A673 (cell line): Measurements from ENCODE around the gene PAXX. TPM values are rescaled to one million over a fixed set of nuclear protein-coding genes. Genes with fewer than 3 reads are reported as not detected.

Experiments used
- BruUV-seq: library from RNA; stranded (reverse); fragments of 400-500 nt; replicated peaks from 2 replicates; lab custom pipeline; 2021; lab: Mats Ljungman, UMichigan
- CTCF ChIA-PET: fragments of 300-600 bp; sonication (Branson Sonifier 250); formaldehyde crosslinking; loops from one replicate; lab custom pipeline; 2022; ENCODE audit warnings: antibody characterized with exemption; lab: Charles Lee
- POLR2A ChIA-PET: fragments of 300-600 bp; sonication (Branson Sonifier 250); formaldehyde crosslinking; loops from one replicate; lab custom pipeline; 2022; ENCODE audit warnings: antibody characterized with exemption; ENCODE audit not compliant: low non-redundant PET; lab: Charles Lee
- DNase-seq: peaks from one replicate; pipeline ENCODE4 v3.0.0-alpha.2; 2015; ENCODE audit warnings: low spot score
- H3K27ac ChIP-seq: fragments of 200-600 bp; sonication (generic); 2 replicates; pipeline ENCODE4 v1.5.1; 2016; ENCODE audit warnings: mixed run types, low read depth, mild to moderate bottlenecking, mixed read lengths, antibody characterized with exemption, low read length; ENCODE audit not compliant: poor library complexity, severe bottlenecking
- H3K27me3 ChIP-seq: fragments of 200-600 bp; sonication (generic); replicated peaks from 2 replicates; pipeline ENCODE4 v1.6.1; 2017; ENCODE audit warnings: mixed run types, low read depth, mild to moderate bottlenecking, mixed read lengths, antibody characterized with exemption, low read length; ENCODE audit not compliant: insufficient read depth, poor library complexity
- H3K36me3 ChIP-seq: fragments of 200-600 bp; sonication (generic); 2 replicates; pipeline ENCODE4 v1.6.1; 2016; ENCODE audit warnings: mixed run types, mild to moderate bottlenecking, mixed read lengths, antibody characterized with exemption, low read length; ENCODE audit not compliant: insufficient read depth, poor library complexity, severe bottlenecking
- H3K4me1 ChIP-seq: fragments of 200-600 bp; sonication (generic); 2 replicates; pipeline ENCODE4 v1.6.1; 2017; ENCODE audit warnings: mixed run types, mild to moderate bottlenecking, mixed read lengths, antibody characterized with exemption, low read length; ENCODE audit not compliant: insufficient read depth, poor library complexity, severe bottlenecking
- H3K4me3 ChIP-seq: fragments of 200-600 bp; sonication (generic); 2 replicates; pipeline ENCODE4 v1.5.1; 2016; ENCODE audit warnings: low read depth, mixed run types, mild to moderate bottlenecking, mixed read lengths, low read length; ENCODE audit not compliant: poor library complexity, severe bottlenecking
- H3K9me3 ChIP-seq: fragments of 200-600 bp; sonication (generic); 2 replicates; pipeline ENCODE4 v1.6.1; 2016; ENCODE audit warnings: mixed run types, low read depth, mild to moderate bottlenecking, mixed read lengths, antibody characterized with exemption, low read length; ENCODE audit not compliant: poor library complexity, severe bottlenecking
- CTCF ChIP-seq: fragments of 300-800, 200-600 bp; sonication (generic); conservative IDR thresholded peaks from 2 replicates; pipeline ENCODE4 v1.5.1; 2017; ENCODE audit warnings: low read depth, mild to moderate bottlenecking, antibody characterized with exemption, low read length, moderate library complexity, mixed read lengths
- EZH2 ChIP-seq: fragments of 200-600 bp; sonication (generic); IDR thresholded peaks from 2 replicates; pipeline ENCODE4 v1.6.1; 2017; ENCODE audit warnings: borderline replicate concordance, low read depth, mild to moderate bottlenecking, mixed read lengths, antibody characterized with exemption, low read length; ENCODE audit not compliant: poor library complexity, severe bottlenecking
- intact Hi-C: fragments of 100-400 bp; cut with micrococcal nuclease; formaldehyde crosslinking; loops from one replicate; pipeline ENCODE4 v1.10.0; 2022; ENCODE audit not compliant: unreplicated experiment
- total RNA-seq: library from RNA; stranded (reverse); gene quantifications from 2 replicates; pipeline ENCODE4 v1.2.3, GENCODE V29; 2021

Gene PAXX
- total RNA-seq, 1 experiment from 2014 or later, result 91.5 TPM

GRCh38 chr9:137020771-137021567, 28.7 kb downstream of the PAXX start:
- no TSS peak for BruUV-seq
- no peak for DNase-seq
- Histone ChIP-seq H3K36me3 (peaks cover 4% of the 10 kb centered on the region), H3K4me3 (no peak overlapping the region), H3K27ac (no peak overlapping the region), H3K9me3 (no peaks in the 10 kb centered on the region), H3K27me3 (no peaks in the 10 kb centered on the region), H3K4me1 (no peaks in the 10 kb centered on the region)
- intact Hi-C loops, result no loop called here
- ChIA-PET CTCF (interaction anchor here (0.5 to 1.0 kb wide), 2 partner anchors 14 to 43 kb away, joined by 3 read pairs; no protein-coding TSS in a partner anchor), POLR2A (no interaction called here)
- TF ChIP-seq EZH2 (no peak), CTCF (no peak)

DNA sequence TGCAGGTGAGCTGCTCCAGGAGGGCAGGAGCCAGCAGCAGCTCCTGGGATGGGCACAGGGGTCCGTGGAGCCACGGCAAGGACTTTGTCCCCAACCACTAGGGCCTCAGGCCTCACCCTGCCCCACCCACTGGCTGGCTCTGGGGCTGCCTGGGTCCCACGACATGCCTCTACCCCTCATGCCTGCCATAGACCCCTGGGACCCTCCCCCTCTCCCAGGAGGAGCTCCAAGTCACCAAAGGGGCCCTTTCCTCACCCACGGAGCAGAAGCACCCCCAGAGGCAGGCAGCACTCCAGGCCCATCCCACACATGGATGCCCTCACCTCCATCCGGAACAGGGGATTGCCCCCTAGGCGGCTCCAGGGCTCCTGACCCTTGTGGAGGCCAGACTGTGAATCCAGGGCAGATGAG, 29.4 kb downstream of the PAXX start:
- no TSS peak for BruUV-seq
- Histone ChIP-seq H3K9me3 (no peaks in the 10 kb centered on the region), H3K4me3 (no peak overlapping the region), H3K27ac (no peak overlapping the region), H3K36me3 (peaks cover 4% of the 10 kb centered on the region), H3K4me1 (no peaks in the 10 kb centered on the region), H3K27me3 (no peaks in the 10 kb centered on the region)
- CTCF ChIA-PET, result interaction anchor here (0.5 to 0.9 kb wide), 2 partner anchors 43 to 215 kb away, joined by 3 read pairs; no protein-coding TSS in a partner anchor
- POLR2A ChIA-PET, result interaction anchor here (0.6 kb wide), 1 partner anchor 13 kb away, joined by 4 read pairs; no protein-coding TSS in a partner anchor
- TF ChIP-seq CTCF (no peak), EZH2 (no peak)
- DNase-seq, result no peak
- intact Hi-C loops, result no loop called here

DNA sequence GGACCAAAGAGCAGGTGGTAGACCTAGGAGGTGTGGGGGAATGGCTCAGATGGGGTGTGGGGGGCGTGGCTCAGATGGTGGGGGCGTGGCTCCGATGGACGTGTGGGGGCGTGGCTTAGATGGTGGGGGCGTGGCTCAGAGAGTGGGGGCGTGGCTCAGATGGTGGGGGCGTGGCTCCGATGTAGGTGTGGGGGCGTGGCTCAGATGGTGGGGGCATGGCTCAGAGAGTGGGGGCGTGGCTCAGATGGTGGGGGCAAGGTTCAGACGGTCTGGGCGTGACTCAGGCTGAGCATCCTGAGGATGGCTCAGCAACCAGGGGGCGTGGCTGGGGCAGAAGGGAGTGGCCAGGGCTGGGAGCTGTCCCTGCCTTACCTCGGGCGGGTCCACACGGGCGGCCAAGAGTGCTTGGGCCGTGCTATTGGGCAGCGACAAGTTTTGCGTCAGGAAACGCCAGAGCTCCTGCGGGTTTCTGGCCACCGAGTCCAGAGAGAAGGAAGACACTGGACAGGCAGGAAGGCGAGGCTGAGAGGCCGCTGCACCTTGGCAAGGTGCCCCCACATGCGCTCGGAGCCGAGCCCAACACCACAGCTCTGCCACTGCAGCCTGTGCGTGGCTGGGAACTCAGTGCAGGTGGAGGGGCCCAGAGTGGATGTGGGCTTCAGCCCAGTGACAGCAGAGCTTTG, 29.9 kb downstream of the PAXX start:
- H3K9me3 ChIP-seq, result no peaks in the 10 kb centered on the region
- no peak overlapping the region for H3K4me3 ChIP-seq
- H3K4me1 ChIP-seq, result no peaks in the 10 kb centered on the region
- no peak overlapping the region for H3K27ac ChIP-seq
- CTCF ChIA-PET, result interaction anchor here (0.9 kb wide), 1 partner anchor 215 kb away, joined by 3 read pairs; no protein-coding TSS in a partner anchor
- intact Hi-C loops, result no loop called here
- H3K36me3 ChIP-seq, result peaks cover 4% of the 10 kb centered on the region
- no peak for TF ChIP-seq CTCF
- TF ChIP-seq EZH2, result no peak
- peak; percentile 79 for DNase-seq
- BruUV-seq, result no TSS peak
- H3K27me3 ChIP-seq, result no peaks in the 10 kb centered on the region
- POLR2A ChIA-PET, result interaction anchor here (0.6 kb wide), 1 partner anchor 12 kb away, joined by 4 read pairs; no protein-coding TSS in a partner anchor
